Skin epidermis (tissue), 12 donors: Measurements from ENCODE around the gene SPNS2.

Experiments used
- H3K27ac ChIP-seq, 21 experiments: fragments of 200-600 bp; sonication (generic) in 11 of 21; one replicate each; pipeline ENCODE4 v1.5.0; 2020; ENCODE audit warnings: mild to moderate bottlenecking in 3 of 21, inconsistent platforms in 2 of 21, moderate library complexity in 2 of 21
- H3K4me3 ChIP-seq, 7 experiments: fragments of 200-600 bp; sonication (generic) in 2 of 7; one replicate each; pipeline ENCODE4 v1.5.0; 2020; ENCODE audit warnings: inconsistent platforms in 2 of 7, mild to moderate bottlenecking in 2 of 7, moderate library complexity in 1 of 7

SPNS2 gene

DNA sequence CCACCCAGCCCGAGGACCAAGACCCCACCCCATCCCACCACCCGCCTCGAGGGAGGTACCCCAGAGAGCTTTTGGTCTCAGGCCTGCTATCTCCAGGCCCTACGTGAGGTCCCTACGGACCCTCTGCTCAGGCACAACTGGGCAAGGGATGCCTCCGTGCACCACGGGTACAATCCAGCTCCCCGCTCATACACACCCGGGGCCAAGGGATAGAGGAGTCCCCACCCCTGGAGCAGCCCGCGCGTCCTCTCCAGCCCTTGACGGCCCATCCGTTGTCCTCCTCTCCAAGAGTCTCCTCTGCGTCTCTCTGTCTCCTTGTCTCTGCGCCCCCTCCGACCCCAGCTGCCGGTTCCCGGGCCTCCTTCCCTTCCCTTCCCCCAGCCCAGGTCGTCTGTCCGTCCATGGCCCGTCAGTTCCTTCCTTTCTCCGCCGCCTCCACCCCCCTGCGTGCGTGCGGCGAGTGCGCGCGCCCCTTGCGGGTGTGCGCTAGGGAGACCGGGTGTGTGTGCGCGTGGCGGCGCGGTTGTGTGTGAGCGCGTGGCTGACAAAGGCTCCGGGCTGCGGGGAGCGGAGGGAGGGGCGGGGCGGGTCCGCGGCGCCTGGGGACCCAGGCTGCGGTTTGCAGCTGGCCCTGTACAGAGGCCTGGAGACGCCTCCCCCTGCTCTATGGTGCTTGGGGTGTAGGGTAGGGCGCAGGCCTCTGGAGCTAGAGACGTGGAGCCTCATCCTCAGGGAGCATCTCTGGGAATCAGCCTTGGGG is 930 bp downstream of the SPNS2 start:
- peak overlapping the region; percentile 29 to 42 (median 38) for H3K4me3 ChIP-seq
- H3K27ac ChIP-seq: peak overlapping the region in 17 of 21 experiments; percentile 3 to 70 (median 37)

DNA sequence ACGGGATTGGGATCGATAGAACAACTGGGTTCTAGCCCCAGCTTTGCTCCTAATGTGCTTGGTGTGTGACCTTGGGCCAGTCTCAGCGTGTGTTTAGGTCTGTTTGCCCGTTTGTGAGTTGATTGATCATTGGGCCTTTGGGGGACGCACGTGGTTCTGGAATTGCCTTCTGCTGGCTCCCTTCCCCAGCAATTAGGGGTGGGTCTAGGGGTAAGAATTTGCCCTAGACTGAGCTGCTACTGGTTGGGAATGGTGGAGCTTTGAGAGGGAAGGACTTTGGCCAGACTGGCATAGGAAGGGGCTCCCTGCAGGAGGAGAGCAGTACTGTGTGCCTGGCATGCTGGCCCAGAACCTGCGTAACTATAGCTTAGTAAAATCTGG is 1.5 kb downstream of the SPNS2 start:
- Histone ChIP-seq H3K4me3 (peak overlapping the region; percentile 29 to 42 (median 38)), H3K27ac (peak overlapping the region in 14 of 21 experiments; percentile 3 to 70 (median 42))

DNA sequence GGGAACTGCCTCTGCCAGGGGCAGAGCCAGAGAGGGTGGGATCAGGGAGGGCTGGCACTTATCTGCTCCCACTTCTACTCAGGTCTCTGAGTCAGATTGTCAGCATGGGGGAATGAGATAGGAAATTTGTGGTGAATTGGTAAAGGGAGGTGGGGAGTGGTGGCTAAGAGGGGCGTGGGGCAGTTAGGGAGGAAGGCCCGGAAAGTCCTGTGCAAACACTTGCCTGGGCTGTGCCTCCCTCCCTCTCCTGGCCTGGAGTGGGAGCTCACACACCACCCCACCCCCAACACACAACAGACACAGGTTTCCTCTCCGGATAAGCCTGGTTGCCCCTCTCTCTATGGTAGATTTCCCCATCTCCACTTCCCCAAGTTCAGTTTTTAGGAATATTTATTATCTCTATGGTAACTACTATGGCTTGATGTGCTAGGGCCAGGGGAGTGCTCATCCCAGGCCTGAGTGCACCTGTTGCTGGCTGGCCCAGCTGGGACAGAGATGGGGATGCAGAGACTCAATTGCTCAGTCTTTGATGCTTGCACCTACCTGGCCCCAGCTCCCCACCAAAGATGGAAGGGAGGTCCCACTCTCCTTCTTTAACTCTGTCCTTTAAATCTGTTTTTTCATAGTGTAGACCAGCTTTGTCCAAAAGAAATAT is 2.7 kb downstream of the SPNS2 start:
- H3K27ac ChIP-seq: peak overlapping the region in 2 of 21 experiments; percentile 24 to 59

DNA sequence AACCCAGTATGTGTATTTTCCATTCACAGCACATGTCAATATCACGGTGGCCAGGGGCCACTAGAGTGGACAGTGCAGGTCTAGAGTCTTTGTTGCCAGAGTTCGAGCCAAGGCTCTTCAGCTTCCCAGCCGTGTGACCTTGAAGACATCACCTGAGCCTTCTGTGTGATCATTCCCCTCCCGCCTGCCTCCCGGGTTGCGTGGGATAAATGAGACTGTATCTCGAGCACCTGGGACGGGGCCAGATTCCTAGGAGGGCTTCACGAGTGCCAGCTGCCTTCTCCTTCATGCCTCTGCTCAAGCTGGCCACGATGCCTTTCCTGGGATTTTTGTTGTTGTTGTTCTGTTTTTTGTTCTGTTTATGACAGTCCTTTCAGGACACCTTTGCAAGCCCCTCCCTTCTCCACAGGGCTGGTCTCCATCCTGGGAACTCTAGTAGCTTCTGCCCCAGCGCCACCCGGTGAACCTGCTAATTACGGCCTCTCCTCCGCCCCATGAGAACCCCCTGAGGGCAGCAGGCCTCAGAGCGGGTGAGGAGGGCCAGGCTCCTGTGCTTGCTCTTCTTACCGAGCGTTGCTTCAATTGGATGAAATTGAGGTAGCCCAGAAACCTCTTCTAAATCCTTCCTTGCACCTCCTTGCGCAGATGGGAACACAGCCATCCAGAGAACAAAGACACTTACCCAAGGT is 3.9 kb downstream of the SPNS2 start:
- H3K4me3 ChIP-seq: no peak overlapping the region
- H3K27ac ChIP-seq: no peak overlapping the region

More for the DNA sequence above, 2.7 kb downstream of the SPNS2 start:
- peak overlapping the region in 2 of 7 experiments; percentile 31 to 40 for H3K4me3 ChIP-seq

DNA sequence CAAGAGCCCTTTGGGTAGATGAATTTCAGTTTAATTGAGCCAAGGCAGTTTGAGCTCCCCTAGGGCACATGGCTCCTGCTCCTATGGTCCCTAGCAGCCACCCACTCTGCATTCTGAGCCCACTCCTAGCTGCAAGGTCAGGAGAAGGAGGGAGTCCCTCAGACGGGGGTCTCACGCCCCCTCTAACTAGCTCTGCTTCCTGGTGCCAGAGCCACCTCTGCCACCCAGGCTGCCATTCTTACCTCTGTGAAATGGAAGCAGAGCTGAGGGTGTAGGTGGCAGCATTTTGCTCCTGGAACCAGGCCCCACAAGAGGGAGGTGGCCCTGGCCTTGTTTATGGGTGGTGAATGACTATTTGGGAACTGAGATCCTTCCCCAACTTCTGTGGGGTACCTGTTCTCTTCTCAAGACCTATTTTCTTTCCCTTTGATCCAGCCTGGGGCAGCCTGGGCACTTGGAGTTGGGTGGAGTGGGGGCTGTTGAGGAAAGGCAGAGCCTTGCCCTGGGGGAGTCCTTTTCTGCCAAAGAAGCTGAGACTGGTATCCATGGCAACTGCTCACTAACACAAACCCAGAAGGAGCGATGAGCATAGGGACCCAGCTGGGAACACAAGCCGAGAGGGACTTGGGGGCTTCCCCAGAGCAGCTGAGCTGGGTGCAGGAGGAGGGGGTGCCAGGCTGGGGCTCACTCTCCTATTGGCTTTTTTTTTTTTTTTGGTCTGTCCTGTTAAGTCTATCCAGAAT is 4.8 kb downstream of the SPNS2 start:
- H3K4me3 ChIP-seq: no peak overlapping the region

DNA sequence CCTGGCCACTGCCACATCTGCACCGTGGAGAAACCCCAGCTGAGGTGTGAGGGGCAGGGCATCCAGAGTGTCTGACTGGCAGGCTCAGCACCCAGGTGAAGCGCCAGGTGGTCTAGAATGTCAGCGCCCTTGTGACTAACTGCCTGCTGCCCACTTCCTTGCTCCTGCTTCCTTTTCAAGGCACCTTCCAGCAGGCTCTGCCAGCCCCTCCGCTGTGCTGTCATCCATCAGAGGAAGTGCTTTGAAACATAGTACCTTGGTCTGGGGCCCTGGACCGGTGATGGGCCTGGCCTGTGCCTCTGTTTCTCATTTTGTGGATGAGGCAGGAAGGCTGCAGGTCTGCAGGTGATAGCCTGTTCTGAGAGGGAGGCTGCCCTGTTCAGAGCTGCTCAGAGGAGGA is 5.5 kb downstream of the SPNS2 start:
- Histone ChIP-seq H3K27ac (no peak overlapping the region), H3K4me3 (no peak overlapping the region)

More for the DNA sequence above, 4.8 kb downstream of the SPNS2 start:
- peak overlapping the region in 4 of 21 experiments; percentile 6 to 50 (median 27) for H3K27ac ChIP-seq

DNA sequence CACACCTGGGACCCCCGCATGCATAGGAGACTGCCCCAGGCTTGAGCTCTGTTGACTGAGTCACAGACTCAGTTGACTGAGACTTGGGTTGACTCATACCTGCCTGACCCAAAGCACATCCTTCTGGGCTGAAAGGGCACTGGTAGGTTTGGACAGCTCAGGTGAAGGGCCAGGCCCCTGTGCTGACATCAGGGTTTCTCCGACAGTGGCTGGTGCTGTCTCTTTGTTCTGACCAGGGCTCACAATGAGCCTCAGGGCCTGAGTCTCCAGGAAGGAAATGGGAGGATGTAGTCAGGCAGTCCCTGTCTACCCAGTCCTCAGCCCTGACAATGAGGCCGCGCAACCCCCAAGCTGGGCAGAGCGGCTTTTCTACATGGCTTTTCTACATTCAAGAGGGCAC is 6.5 kb downstream of the SPNS2 start:
- no peak overlapping the region for H3K4me3 ChIP-seq
- peak overlapping the region in 5 of 21 experiments; percentile 7 to 42 (median 24) for H3K27ac ChIP-seq

DNA sequence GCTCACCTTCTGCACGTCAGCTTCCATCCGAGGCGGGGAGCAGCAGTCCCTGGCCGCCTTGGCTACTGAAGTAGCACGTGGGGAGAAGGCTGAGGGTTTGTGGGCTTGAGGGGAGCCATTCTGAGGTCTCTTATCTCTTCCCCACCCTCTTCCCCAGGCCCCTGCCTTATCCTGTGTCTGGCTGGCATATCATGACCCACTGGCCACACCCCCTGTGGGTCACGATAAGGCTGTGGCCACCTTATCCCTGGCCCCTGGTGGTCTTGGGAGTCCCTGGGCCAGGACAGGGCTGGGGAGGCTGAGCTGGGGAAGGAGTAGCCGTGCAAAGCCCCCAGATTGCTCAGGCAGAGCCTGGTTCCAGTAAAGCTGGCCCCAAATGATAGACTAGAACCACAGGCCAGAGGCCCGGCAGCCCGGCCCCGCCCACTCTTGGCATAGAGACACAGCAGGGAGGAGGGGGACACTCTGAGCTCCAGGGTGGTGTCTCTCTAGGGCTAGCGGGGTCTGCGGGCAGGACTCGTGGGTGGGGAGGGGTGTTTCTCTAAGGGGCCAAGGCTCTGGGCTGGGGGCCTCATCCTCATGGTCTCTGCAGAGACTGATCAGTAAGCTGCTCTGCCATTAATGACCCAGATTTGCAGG is 7.6 kb downstream of the SPNS2 start:
- H3K27ac ChIP-seq: peak overlapping the region in 3 of 21 experiments; percentile 7 to 39 (median 10)

DNA sequence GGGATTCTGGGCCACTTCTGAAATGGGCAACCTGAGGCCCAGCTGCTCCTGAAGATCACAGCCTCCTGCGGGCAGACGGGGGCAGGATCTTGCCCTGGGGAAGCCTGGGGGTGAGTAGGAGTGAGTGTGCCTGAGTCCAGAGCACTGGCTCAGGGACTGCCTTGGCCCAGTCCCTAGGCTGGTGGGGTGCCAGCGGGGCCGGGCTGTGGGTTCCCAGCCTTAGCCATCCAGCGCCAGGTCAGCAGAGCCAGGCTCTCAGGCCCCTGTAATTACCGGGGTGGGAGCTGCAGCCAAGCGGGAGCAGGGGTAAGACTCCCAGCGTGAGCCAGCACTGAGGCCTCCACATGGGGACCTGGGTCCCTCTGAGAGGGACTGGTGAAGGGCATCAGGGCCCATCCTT is 8.2 kb downstream of the SPNS2 start:
- H3K4me3 ChIP-seq: no peak overlapping the region
- peak overlapping the region in 1 of 21 experiments; percentile 39 for H3K27ac ChIP-seq

More for the DNA sequence above, 7.6 kb downstream of the SPNS2 start:
- no peak overlapping the region for H3K4me3 ChIP-seq

DNA sequence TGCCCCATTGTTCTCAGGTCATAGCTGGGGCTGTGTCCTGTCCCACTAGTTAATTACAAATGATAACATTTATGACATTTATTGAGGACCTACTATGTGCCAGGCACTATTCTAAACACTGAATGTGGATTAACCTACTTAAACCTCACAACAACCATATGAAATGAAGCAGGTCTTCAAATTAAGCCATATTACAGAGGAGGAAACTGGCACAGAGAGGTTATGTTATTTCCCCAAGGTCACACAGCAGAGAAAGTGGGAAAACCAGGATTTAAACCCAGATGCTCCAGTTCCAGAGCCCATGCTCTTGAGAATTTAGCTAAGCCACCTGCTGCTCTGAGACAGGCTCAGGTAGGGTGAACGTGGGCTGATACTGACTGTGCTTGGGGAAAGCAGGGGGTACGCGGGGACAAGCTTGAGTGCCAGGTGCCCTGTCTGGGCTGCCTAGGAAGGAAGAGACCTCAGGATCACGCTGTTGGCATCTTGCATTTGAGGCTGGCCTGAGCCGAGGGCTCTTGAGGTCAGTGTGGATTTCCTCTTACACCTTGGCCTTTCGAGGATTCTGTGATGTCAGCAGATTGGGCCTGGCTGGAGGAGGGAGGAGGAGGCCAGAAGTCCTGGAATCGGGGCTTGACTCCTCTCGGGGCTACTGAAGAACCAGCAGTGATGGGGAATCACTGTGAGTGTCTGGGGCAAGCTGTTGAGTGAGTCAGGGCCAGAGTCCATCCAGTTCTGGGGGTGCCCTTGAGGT is 8.9 kb downstream of the SPNS2 start:
- no peak overlapping the region for H3K27ac ChIP-seq

DNA sequence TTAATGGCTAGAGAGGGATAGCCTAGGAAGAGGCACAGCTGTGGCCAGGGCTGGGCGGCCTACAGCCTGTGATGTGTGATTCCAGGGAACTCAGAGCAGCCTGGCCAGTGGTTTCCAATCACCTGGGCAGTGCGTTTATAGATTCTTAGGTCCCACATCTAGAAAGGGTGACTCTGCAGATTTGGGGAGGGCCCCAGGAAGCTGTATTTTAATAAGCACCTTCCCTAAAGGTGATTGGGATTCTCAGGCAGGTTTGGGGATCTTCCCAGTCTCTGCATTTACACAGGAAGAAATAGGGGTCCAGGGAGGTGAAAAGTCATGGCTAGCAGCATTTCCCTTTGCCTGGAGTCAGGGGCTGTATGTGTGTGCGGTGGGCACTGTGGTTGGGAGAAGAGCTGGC is 9.5 kb downstream of the SPNS2 start:
- Histone ChIP-seq H3K27ac (peak overlapping the region in 2 of 21 experiments; percentile 43 to 70), H3K4me3 (no peak overlapping the region)

More for the DNA sequence above, 8.9 kb downstream of the SPNS2 start:
- no peak overlapping the region for H3K4me3 ChIP-seq

DNA sequence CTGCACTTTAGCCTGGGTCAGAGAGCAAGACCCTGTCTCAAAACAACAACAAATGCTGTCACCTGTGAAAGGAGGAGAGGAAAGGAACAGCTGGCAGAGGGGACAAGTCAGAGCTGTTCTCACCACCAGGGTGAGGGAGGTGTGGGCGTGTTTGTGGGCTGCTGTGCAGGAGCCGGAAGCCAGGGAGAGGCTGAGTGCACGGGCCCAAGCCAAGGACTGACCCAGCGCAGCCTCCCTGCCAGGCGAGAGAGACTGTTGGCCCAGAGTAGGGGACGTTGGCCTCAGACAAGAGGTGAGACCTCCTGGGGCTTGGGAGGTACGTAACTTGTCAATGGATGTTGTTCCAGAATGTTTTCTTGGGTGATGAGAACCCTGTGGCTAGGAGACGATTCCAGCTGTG is 10.7 kb downstream of the SPNS2 start:
- Histone ChIP-seq H3K27ac (peak overlapping the region in 11 of 21 experiments; percentile 23 to 70 (median 38)), H3K4me3 (no peak overlapping the region)

DNA sequence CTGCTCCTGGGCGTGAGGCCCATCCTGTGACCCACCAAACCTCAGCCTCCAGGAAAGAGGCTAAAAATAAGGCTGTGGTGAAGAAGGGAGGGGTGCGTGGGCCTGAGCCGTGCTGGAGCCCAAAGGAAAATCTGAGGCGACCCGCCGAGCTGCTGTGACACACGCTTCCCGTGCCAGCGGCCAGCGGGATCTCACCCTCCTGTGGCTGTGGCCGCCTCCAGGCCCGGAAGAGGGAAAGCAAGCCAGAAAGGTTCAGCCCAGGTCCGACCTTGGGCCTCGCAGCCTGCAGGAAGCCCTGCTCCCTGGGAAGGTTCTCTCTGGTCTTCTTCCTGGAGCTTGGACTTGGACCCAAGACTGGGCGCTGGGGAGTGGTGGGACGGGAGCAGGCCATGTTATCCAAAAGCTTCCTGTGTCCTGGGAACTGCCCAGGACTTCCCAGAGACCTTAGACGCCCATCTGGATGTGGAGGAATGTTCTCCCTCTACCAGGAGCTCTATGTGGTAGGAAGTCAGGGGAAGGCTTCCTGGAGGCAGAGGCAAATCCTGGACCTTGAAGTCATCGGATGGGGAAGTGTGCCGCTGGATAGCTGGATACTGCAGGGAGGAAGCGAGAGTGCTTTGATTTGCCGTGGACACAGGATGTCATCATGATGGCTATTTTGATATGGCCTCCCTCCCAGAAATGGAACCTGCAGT is 11.4 kb downstream of the SPNS2 start:
- H3K27ac ChIP-seq: peak overlapping the region in 9 of 21 experiments; percentile 7 to 70 (median 38)
- no peak overlapping the region for H3K4me3 ChIP-seq

DNA sequence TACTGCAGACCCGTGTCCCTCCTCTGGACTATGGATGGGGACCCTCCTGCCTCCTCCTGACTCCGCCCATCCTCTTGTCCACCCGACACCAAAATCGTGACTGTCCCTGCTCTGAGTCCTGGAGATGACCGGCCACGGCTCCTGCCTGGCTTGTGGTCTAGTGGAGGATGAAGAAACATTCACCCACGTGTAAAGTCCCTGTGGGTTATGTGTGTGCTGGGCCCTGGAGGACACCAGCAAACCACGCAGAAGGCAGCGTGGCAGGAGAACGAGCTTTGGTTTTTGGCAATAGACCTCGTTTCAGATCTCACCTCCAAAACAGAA is 11.9 kb downstream of the SPNS2 start:
- Histone ChIP-seq H3K27ac (peak overlapping the region in 4 of 21 experiments; percentile 37 to 70 (median 47)), H3K4me3 (no peak overlapping the region)

DNA sequence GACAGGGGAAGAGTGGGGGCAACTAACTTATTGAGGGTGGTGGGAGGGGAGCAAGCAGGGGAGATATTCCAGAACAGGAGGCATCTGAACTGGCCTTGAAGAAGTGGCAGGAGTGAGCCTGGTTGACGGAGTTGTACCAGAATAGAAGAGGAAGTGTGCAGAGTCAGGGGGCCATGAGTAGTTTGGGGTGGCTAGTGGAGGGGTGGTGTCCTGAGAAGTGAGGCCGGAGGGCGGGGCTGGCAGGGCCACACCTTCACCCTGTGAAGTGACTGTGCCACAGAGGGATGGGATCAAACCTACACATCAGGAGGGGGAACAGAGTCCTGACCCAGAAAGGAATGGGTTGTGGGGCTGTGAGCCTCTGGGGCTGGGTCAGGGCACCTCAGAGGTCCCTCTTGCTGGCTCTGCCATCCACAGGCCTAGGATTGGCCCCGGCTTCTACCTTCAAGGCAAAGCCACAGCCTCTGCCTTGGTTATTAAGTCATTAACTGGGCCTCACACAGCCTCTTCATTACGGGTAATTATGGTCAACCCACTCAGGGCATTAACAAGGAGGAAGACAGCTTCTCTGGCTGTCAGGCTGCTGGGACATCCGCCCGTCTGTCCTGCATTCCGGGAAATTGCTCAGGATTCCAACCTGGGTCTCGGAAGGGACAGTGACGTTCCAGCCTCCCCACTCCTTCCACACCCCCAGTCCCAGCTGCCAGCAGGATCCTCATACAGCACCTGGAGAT is 12.7 kb downstream of the SPNS2 start:
- no peak overlapping the region for H3K4me3 ChIP-seq
- peak overlapping the region in 4 of 21 experiments; percentile 7 to 70 (median 24) for H3K27ac ChIP-seq

DNA sequence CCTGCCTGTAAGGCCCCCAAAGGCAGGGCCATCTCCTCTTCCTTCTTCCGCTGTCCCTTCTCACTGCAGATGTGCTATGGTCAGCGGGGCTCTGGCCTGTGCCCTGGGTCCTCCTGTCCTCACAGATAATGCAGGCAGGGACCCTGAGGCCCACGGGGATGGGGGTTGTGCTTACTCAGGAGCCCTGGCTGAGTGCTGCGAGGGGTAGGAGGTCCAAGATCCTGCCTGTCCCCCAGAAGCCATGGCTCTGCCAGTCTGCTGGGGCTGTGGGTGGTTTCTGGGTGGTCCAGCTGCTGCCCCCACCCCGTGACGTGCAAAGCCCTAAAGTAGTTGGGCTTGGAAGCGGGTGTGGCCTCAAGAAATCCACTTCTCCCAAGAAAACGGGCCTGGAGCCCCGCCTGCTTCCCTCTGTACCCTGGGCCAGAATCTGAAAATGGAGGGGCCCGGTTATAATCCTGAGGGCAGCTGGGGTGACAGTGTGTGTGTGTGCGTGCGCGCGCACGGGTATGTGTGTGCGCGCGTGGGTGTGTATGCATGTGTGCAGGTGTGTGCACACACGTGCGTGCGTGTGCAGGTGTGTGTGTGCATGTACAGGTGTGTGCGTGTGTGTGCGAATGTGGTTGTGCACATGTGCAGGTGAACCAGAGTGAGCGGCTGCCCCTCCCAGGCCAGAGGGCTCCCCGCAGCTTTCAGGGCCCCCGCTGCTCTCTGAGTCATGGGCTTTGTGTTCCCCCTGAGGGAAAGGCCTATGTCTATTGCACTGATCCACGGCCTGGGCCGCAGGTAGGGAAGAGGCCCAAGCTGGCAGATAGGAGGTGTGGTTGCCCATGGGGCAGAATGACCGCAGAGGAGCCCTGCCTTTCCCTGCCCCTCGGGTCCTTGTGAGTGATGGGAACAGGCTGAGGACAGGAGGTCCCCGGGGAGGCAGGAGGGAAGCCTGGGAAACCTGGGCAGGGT is 13.8 kb downstream of the SPNS2 start:
- Histone ChIP-seq H3K27ac (peak overlapping the region in 1 of 21 experiments; percentile 22), H3K4me3 (no peak overlapping the region)
